NCI-H187 (cell line): ENCODE measurements around the gene EVI5L.

Source experiments
- DNase-seq, 2 experiments: peaks; one replicate each; lab custom pipeline; 2025; lab: John Stamatoyannopoulos, UW

Gene EVI5L

GRCh38 chr19:7817801-7818200 lies 12.2 kb upstream of the EVI5L start:
- no peak for DNase-seq

DNA sequence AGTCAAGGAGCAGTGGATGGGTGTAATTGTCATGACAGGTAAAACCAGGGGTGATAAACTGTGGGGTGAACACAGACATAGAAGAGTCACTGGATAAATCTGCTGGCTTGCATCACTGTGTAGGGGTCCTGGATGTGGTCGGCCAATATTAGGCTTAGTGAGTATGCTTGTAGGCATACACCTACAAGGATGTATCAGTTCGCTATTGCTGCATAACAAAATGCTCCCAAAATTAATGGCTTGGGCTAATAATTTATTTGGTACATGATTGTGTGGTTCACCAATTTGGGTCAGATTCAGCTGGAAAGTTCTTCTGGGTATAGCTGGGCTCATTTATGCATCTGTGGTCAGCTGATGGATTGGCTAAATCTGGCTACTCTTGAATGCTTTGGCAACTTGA lies 11.2 kb upstream of the EVI5L start:
- DNase-seq: no peak

GRCh38 chr19:7819337-7819736 lies 10.7 kb upstream of the EVI5L start:
- no peak for DNase-seq

- no peak for DNase-seq
Measured at GRCh38 chr19:7820588-7820987, 9.4 kb upstream of the EVI5L start.

DNA sequence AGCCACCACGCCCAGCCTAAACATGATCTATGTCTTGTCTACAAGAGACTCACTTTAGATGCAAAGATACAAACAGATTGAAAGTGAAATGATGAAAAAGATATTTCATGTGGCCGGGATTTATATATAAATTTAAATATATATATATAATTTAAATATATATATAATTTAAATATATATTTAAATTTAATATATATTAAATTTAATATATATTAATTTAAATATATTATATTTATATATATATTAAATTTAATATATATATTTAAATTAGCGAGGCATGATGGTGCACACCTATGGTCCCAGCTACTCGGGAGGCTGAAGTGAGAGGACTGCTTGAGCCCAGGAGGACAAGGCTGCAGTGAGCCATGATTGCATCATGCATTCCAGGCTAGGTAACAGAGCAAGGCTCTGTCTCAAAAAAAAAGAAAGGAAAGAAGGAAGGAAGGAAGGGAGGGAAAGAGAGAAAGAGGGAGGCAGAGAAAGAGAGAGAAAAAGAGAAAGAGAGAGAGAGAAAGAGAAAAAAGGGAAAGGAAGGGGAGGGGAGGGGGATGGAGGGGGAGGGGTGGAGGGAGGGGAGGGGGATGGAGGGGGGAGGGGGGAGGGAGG lies 7.0 kb upstream of the EVI5L start:
- no peak for DNase-seq

- no peak for DNase-seq
Measured at GRCh38 chr19:7823686-7824301, 6.2 kb upstream of the EVI5L start.

GRCh38 chr19:7829166-7829520 lies 875 bp upstream of the EVI5L start:
- DNase-seq: no peak

DNA sequence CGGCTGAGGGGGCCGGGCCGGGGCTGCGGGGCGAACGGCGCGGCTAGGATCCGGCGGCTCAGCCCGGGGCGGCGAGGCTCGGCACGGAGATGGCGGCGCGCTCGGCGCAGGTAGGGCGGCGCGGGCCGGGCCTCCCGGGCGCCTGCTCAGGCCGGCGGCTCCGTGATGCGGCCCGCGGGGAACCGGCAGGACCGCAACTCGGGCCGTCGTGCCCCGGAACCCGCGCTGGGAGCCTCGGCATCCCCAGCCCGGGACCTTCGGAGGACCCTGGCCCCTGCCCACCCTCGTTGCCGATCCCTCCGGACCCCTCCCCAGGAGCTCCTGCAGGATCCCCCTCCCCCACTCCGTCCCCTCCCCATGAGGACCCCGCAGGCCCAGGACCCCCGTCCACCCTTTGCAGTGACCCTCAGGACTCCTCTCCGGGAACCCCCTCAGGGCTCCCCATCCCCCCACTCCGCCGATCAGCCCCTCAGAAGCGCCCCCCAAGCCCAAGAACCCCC lies 304 bp downstream of the EVI5L start:
- no peak for DNase-seq

DNA sequence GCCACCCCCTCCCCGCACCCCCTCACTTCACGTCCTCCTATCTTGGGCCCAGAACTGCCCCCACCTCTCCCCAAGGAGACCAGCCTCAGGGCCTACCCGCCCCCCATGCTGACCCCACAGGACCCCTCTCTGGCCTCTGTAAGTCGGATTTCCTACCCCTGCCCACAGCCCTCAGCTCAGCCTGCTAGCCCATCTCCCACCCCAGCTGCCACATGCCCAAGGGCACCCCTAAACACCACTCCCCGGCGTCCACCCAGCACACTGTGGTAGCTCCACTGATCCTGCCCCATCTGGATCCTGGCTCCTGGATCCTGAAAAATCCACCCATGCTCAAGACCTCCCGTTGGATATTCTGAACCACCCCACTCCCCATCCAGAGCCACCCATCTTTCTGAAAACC lies 805 bp downstream of the EVI5L start:
- DNase-seq: no peak

DNA sequence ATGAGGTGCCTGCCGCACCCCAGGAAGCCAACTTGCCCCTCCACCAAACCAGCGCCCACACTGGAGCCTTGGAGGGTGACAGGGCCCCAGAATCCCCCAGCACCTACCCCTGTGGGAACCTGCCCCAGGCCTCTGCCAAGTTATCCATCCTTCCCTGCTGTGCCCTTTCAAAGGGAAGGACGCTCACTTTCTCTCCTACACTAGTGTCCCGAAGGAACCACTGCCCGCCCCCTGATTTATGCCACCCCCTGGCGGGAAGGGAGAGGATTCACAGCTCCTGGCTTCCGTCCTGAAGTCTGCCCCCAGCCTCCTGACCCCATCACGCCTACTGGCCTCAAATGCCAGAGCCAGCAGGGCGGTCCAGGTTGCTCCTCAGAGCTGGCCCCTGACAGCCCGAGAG lies 1.4 kb downstream of the EVI5L start:
- DNase-seq: no peak

- DNase-seq: no peak
Measured at GRCh38 chr19:7832009-7832408, 2.0 kb downstream of the EVI5L start.

GRCh38 chr19:7832781-7833180 lies 2.8 kb downstream of the EVI5L start:
- DNase-seq: no peak

DNA sequence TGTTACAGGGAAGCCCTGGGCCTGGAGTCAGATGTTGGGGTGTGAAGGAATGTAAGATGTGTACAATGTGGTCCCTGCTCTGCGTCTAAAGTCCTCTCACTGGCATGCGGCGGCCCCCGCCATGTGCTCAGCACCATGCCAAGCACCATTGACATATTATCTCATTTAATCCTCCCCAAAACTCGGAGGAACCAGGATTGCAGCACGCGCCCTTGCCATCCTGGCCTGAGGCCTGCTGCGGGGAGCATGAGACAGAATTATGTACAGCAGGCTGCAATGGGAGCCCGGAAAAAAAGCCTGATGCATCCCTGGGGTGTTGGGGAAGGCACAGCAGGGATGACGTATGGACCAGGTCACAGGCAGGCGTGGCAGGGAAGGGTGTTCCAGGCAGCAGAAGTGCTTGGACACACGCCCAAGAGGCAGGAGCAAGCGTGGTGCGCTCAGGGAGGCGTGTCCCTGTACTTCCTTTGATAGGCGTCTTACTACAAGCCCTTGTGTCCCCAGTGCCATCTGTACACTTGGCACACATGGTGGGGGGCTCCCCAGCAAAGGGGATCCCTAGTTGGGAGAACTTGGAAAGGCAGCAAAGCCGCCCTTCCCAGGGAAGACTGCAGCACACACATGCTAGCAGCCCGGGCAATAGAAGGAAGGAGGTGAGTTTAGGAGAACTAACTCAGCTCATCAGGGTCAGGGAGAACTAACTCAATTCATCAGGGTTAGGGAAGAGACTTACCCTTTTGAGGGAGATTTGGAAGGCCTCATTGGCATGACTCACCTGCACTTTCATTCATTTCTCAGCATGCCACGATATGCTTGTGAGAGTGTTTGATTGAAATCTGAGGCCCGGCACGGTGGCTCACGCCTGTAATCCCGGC lies 3.4 kb downstream of the EVI5L start:
- no peak for DNase-seq

- no peak for DNase-seq
Measured at GRCh38 chr19:7839476-7839875, 9.5 kb downstream of the EVI5L start.

DNA sequence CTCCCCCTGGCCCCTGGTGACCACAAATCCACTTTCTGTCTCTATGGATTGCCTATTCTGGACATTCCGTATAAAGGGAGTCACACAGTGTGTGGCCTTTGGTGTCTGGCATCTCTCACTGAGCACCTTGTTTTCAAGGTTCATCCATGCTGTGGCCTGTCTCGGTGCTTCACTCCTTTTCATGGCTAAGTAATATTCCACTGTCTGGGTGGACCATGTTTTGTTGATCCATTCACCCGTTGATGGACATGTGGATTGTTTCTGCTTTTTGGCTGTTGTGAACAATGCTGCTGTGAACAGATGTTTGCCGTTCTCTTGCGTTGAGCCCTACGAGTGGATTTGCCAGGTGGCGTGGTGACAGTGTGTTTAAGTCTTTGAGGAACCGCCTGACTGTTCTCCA lies 10.6 kb downstream of the EVI5L start:
- no peak for DNase-seq

DNA sequence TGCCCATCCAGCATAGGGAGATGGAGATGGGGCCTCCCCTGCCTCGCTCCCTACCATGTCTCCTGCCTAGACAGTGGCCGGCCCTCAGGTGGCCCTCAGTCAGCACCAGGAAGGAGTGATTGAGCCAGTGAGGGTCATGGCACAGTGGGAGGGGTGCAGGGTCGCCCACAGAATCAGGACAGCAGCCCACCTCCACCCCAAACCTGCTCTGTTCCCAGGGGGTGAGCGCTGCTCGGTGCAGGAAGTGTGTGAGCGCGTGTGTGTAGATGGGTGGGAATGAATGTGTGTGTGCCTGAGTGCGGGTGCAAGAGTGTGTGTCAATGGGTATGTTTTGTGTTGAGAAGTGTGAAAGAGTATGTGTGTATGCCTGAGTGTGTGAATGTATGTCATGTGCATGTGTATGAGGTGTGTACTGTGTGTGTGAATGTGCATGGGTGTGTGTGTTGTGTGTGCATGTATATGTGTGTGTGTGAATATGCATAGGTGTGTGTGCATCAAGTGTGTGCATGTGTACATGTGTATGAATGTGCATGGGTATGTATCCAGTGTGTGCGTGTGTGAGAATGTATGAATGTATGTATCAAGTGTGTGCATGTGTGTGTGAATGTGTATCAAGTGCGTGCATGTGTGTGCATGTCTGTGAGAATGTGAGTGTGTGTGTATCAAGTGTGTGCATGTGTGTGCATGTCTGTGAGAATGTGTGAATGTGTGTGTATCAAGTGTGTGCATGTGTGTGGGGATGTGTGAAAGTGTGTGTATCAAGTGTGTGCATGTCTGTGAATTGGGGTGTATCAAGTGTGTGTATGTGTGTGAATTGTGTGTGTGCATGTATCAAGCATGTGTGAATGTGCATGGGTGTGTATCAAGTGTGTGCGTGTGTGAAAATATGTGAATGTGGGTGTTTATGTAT lies 12.0 kb downstream of the EVI5L start:
- DNase-seq: no peak

DNA sequence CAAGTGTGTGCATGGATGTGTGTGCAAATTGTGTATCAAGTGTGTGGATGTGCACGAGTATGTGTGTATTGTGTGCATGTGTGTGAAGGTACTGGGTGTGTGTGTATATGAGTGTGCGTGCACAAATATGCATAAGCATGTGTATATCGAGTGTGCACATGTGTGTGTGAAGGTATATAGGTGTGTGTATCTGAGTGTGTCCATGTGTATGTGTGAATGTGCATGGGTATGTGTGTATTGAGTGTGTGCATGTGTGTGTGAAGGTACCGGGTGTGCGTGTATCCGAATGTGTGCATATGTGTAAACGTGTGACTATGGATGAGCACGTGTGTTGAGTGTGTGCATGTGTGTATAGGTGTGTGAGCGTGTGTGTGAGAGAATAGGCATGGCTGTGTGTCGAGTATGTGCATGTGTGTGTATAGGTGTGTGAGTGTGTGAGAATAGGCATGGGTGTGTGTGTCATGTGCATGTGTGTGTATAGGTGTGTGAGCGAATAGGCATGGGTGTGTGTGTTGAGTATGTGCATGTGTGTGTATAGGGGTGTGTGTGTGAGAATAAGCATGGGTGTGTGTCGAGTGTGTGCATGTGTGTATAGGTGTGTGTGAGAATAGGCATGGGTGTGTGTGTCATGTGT lies 12.8 kb downstream of the EVI5L start:
- no peak for DNase-seq

DNA sequence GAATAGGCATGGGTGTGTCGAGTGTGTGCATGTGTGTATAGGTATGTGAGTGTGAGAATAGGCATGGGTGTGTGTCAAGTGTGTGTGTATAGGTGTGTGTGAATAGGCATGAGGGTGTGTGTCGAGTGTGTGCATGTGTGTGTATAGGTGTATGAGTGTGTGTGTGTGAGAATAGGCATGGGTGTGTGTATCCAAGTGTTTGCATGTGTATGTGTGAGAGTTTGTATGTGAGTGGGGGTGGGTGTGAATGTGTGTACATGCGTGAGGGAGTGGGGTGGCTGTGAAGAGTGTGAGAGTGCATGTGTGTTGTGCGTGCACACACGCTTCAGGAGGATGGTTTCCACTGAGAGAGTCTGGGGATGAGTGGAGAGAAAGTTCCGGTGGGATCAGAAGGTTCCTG lies 13.5 kb downstream of the EVI5L start:
- no peak for DNase-seq

- DNase-seq: no peak
Measured at GRCh38 chr19:7844405-7844804, 14.4 kb downstream of the EVI5L start.

GRCh38 chr19:7844951-7845350 lies 14.9 kb downstream of the EVI5L start:
- no peak for DNase-seq

DNA sequence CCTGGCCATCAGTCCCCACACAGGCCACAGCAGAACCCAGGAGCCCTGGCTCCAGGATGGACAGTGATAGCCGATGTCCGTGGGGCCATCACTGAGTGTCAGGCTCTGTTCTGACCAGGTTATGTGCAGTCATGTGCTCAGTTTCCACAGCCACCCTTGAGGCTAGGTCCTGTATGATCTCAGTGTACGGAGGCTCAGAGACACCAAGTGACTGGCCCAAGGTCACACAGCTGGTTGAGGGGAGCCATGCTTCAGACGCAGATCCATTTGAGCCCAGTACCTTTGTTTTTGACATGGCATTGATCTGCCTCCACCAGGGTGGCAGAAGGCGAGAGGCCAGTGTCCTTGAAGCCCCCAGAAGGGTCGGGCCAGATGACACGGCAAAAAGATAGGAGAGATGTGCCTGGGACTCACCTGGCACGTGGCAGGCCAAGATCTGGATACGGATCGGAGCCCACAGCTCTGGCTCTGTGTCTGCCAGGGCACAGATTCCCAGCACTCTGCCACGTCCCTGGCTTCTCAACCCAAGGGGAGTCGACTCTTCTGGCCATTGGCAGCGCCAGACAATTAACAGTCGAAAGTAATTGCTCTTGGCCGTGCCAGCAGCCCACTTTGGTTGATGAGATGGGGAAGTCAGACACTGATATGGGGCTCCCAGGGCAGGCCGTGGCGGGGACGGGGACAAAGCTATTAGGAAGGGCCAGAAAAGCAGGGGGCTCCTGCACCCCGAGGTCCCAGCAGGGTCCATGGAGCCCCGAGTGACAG lies 15.6 kb downstream of the EVI5L start:
- DNase-seq: no peak
